ENCODE measurements around the gene HNRNPA1. TPM values are rescaled to one million over a fixed set of nuclear protein-coding genes. Genes with fewer than 3 reads are reported as not detected.
A peak's percentile ranks its signal among the peaks of the same experiment; 100 is the strongest.

HNRNPA1 gene
- total and polyA plus RNA-seq, 2 donors (not counting 3 experiments of a cell fraction or from before 2014, with no cell fraction given): 566 to 1,470 TPM

- FAIRE-seq (peak; percentile 67), DNase-seq (ENCODE audit: low read depth, low spot score) (peak; percentile 53)
- H3K9me1 ChIP-seq (replicated peaks; ENCODE audit: control insufficient read depth, extremely low read depth, insufficient read depth, low read length): no peaks in the 10 kb centered on the region
- dilution Hi-C loops (cut with MboI; ENCODE audit: extremely low pct_ligation_motif_present, low sequenced_read_pairs): no loop called here
- no peaks in the 10 kb centered on the region for H4K20me1 ChIP-seq (replicated peaks; ENCODE audit: control insufficient read depth, extremely low read depth, insufficient read depth, low read length)
- peaks cover 4 to 6% of the 10 kb centered on the region in 2 experiments for H3K27me3 ChIP-seq (ENCODE audit: control insufficient read depth in 2 of 2, insufficient read depth in 2 of 2, low read length in 2 of 2)
- H3K9me3 ChIP-seq (replicated peaks; ENCODE audit: control insufficient read depth, insufficient read depth, low read length): no peaks in the 10 kb centered on the region
- TF ChIP-seq CTCF (IDR thresholded peaks at IDR 0.05; ENCODE audit: extremely low read depth in 1 of 2, insufficient read depth in 1 of 2, low read depth in 1 of 2, low read length in 2 of 2) (peak; percentile 71 to 74), EZH2 (IDR thresholded peaks at IDR 0.05; ENCODE audit: borderline replicate concordance, low read depth, low read length, severe bottlenecking) (no peak), JUN (IDR thresholded peaks at IDR 0.05; ENCODE audit: borderline replicate concordance, insufficient read depth, insufficient read length, low read depth) (no peak)
- H3K36me3 ChIP-seq (ENCODE audit: control insufficient read depth in 2 of 2, extremely low read depth in 1 of 2, insufficient read depth in 2 of 2, low read length in 2 of 2): no peaks in the 10 kb centered on the region
- no TSS peak for BruUV-seq (replicated peaks)
- intact Hi-C loops (cut with micrococcal nuclease): loop anchor here (1.0 to 2.0 kb wide), 2 partner anchors 66 to 74 kb away; no protein-coding TSS in a partner anchor
- H3K9ac ChIP-seq (replicated peaks; ENCODE audit: extremely low read depth, insufficient read depth, low read length): no peak overlapping the region
- ChIA-PET POLR2A (interaction anchor here (0.7 kb wide), 1 partner anchor 76 kb away, joined by 6 read pairs; no protein-coding TSS in a partner anchor), CTCF (interaction anchor here (0.8 to 5.1 kb wide), 14 partner anchors 14 to 145 kb away, joined by 3 to 32 read pairs (median 6); partner anchors contain the start of gene COPZ1)
- H3K4me2 ChIP-seq (ENCODE audit: insufficient read depth, low read length): no peak overlapping the region
- H3K4me3 ChIP-seq (replicated peaks in 1 of 3; ENCODE audit: insufficient read depth in 1 of 3, low read depth in 1 of 3, low read length in 3 of 3): no peak overlapping the region
- no peaks in the 10 kb centered on the region for H3K4me1 ChIP-seq (ENCODE audit: control insufficient read depth, extremely low read depth, insufficient read depth, low read length)
- no peaks in the 10 kb centered on the region for H3K79me2 ChIP-seq (ENCODE audit: control insufficient read depth, insufficient read depth, low read length)
- no peak overlapping the region for H3K27ac ChIP-seq (ENCODE audit: insufficient read depth, low read depth, low read length)
- no peak overlapping the region for H2AFZ ChIP-seq (ENCODE audit: low read depth, low read length)
Measured at GRCh38 chr12:54294152-54294952, 13.8 kb downstream of the HNRNPA1 start.
